Small intestine (tissue), 7 donors: Measurements from ENCODE around the gene GOLIM4. TPM values are rescaled to one million over a fixed set of nuclear protein-coding genes. Genes with fewer than 3 reads are reported as not detected.
A peak's percentile ranks its signal among the peaks of the same experiment; 100 is the strongest.

Experiments used
- DNase-seq, 2 donors: peaks; one replicate each; pipeline versions ENCODE4 v3.0.0 to v3.0.0-alpha.2; 2013
- FAIRE-seq: peaks from 2 replicates; lab custom pipeline; 2012; peaks lifted over from hg19 to GRCh38; lab: Jason Lieb, UNC
- H3K27ac ChIP-seq, 3 donors: one replicate each; pipeline ENCODE4 v1.5.1; 2013; ENCODE audit warnings: low read length in 2 of 3, mild to moderate bottlenecking in 2 of 3, control low read depth in 1 of 3, inconsistent platforms in 1 of 3, low read depth in 1 of 3, moderate library complexity in 1 of 3
- H3K27me3 ChIP-seq, 3 donors: one replicate each; pipeline ENCODE4 v1.6.1; 2013; ENCODE audit warnings: low read length in 3 of 3, inconsistent platforms in 1 of 3; ENCODE audit not compliant: control insufficient read depth in 3 of 3, insufficient read depth in 3 of 3
- H3K36me3 ChIP-seq, 3 donors: one replicate each; pipeline ENCODE4 v1.6.1; 2013; ENCODE audit warnings: low read length in 3 of 3, inconsistent platforms in 1 of 3, low read depth in 1 of 3, mild to moderate bottlenecking in 1 of 3, moderate library complexity in 1 of 3; ENCODE audit not compliant: control insufficient read depth in 3 of 3, insufficient read depth in 2 of 3
- H3K4me1 ChIP-seq, 3 donors: one replicate each; pipeline ENCODE4 v1.6.1; 2013; ENCODE audit warnings: low read length in 2 of 3, inconsistent platforms in 1 of 3, low read depth in 1 of 3, mild to moderate bottlenecking in 1 of 3, moderate library complexity in 1 of 3; ENCODE audit not compliant: control insufficient read depth in 3 of 3, insufficient read depth in 2 of 3
- H3K4me3 ChIP-seq, 3 donors: one replicate each; pipeline ENCODE4 v1.5.1; 2013; ENCODE audit warnings: low read length in 3 of 3, control low read depth in 1 of 3, inconsistent platforms in 1 of 3, low read depth in 1 of 3, mild to moderate bottlenecking in 1 of 3, moderate library complexity in 1 of 3
- H3K9me3 ChIP-seq, 2 donors: one replicate each; pipeline ENCODE4 v1.6.1; 2013; ENCODE audit warnings: low read depth in 1 of 2, low read length in 1 of 2; ENCODE audit not compliant: control insufficient read depth in 2 of 2, insufficient read depth in 1 of 2
- WGBS, 3 donors: extraction: QIAGEN DNeasy Blood & Tissue Kit; methylation state at CpG; one replicate each; pipeline ENCODE4 v1.1.7; 2013; 5-methylcytosine and 5-hydroxymethylcytosine counted together
- polyA plus RNA-seq, 4 donors: library from polyadenylated mRNA; stranded (reverse) in 3 of 4; unstranded in 1 of 4; fragments of 200-250 nt in 3 of 4; fragments of 120-200 nt in 1 of 4; gene quantifications; one replicate each; pipeline versions ENCODE4 v1.2.1 to v1.2.3, GENCODE V29; 2013
- donor health status: healthy with polysubstance abuse.
- donor health status: control.
- donor health status: control.
- donor health status: Bipolar disorder and iron deficiency.
- donor health status: healthy.

GOLIM4 gene
- polyA plus RNA-seq, 4 donors = 23.2 to 130 (median 45.9) TPM

DNA sequence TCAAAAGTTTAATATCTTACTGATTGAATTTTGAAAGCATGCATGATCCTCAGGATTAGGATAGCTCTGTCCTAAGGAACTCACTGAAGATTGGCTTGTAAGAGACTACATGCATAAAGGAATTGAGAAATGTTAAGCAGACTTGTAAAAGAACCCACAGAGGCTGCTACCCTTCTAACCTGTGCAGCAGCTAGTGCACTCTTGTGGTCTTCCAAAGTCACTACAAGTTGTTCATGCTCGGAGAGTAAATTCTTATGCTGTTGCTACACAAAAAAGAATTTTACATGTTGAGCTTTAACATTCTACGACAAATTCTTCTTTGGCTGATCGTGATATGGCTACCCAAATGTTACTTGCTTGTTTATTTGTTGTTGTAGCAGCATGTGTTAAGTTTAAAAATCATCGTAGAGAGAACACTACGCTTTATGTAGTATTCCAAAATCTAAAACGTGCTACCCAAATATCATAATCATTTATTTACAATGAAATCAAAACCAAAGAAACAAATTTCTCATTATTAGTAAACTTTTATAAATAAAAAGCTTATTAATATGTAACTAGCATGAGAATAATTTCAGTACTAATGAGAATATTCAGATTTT lies 55.0 kb downstream of the GOLIM4 start:
- 74 to 80% (median 80%) methylated on average over 6 of the region's 6 CpGs for WGBS, 3 donors
- Histone ChIP-seq H3K4me3 (no peak overlapping the region), H3K27ac (no peak overlapping the region), H3K9me3 (peaks cover 0 to 3% of the 10 kb centered on the region in 2 donors), H3K36me3 (peaks cover 4 to 24% (median 6%) of the 10 kb centered on the region in 3 donors), H3K27me3 (no peaks in the 10 kb centered on the region), H3K4me1 (no peaks in the 10 kb centered on the region)
- FAIRE-seq (no peak), DNase-seq (peak; percentile 40 to 50)

DNA sequence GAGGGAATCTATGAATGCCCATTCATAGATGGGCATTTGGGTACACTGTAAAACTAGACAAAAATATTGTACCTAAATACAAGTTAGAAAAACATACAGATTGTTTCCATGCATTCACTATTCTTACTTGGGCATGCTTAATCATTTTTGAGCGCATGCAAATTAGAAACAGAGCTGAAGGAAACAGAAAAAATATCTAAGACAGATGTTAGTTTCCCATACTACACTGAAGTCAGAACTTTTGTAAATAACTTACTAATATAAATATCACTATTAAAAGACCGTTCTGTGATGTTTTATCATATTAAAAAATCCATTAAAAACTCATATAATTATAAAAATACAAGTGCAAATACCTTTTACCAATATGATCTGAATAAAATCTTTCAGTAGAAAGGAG lies 58.7 kb downstream of the GOLIM4 start:
- Histone ChIP-seq H3K27ac (no peak overlapping the region), H3K9me3 (peaks cover 0 to 3% of the 10 kb centered on the region in 2 donors), H3K27me3 (no peaks in the 10 kb centered on the region), H3K4me3 (no peak overlapping the region), H3K4me1 (no peaks in the 10 kb centered on the region), H3K36me3 (peaks cover 4 to 18% (median 11%) of the 10 kb centered on the region in 3 donors)
- FAIRE-seq (no peak), DNase-seq (no peak)
- 89 to 99% (median 89%) methylated on average over 2 of the region's 2 CpGs for WGBS, 3 donors

DNA sequence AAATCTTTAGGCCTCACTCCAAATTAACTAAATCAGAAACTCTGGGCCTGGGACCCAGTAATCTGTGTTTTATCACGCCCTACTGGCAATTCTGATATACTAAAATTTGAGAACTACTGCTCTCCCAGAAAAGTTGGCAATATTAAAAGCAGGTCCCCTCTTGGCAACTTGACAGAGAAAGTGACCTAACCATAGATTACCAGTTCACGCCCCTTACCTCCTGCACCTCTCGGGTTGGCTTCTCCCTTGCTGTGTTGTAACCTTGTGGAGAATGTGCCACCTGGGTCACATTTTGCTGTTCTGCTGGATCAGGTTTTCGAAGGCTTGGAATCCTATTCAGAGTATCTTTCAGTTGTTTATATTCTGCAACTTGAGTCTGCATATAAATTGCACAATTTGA lies 59.1 kb downstream of the GOLIM4 start:
- WGBS, 3 donors = 81 to 92% (median 87%) methylated on average over 4 of the region's 4 CpGs
- Histone ChIP-seq H3K36me3 (peaks cover 4 to 17% (median 14%) of the 10 kb centered on the region in 3 donors), H3K4me3 (no peak overlapping the region), H3K9me3 (peaks cover 0 to 3% of the 10 kb centered on the region in 2 donors), H3K27ac (no peak overlapping the region), H3K4me1 (no peaks in the 10 kb centered on the region), H3K27me3 (no peaks in the 10 kb centered on the region)
- FAIRE-seq (no peak), DNase-seq (no peak)

DNA sequence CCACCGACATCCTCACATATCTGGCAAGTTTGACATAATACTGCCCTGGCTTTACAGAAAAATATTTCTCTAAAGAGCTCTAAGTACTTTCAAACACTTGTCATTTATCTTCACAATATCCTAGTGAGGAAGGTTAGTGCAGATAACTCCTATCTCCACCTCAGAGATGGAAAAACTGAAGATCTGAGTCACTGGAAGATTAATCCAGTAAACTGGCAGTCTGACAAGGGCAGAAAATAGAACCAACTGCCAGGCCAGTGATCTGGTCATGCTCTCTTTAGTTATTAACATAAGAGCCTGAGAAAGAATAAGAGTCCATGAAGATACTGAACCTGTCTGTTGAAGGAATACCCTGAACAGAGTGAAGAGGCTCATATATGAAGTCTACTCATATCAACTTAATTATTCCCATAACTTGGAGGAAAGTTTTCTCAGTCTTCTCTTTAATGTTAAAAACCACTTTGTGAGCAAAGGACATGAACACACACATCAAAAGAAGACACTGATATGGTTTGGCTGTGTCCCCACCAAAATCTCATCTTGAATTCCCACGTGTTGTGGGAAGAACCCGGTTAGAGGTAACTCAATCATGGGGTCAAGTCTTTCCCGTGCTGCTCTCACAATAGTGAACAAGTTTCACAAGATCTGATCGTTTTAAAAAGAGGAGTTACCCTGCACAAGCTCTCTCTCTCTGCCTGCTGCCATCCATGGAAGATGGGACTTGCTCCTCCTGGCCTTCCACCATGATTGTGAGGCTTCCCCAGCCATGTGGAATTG lies 61.4 kb downstream of the GOLIM4 start:
- no peaks in the 10 kb centered on the region for H3K27me3 ChIP-seq
- DNase-seq (no peak), FAIRE-seq (no peak)
- peaks cover 4 to 21% (median 17%) of the 10 kb centered on the region in 3 donors for H3K36me3 ChIP-seq
- no peak overlapping the region for H3K27ac ChIP-seq
- H3K9me3 ChIP-seq = peaks cover 0 to 3% of the 10 kb centered on the region in 2 donors
- no peak overlapping the region for H3K4me3 ChIP-seq
- no peaks in the 10 kb centered on the region for H3K4me1 ChIP-seq
- WGBS, 3 donors = 84 to 91% (median 85%) methylated on average over 5 of the region's 5 CpGs

DNA sequence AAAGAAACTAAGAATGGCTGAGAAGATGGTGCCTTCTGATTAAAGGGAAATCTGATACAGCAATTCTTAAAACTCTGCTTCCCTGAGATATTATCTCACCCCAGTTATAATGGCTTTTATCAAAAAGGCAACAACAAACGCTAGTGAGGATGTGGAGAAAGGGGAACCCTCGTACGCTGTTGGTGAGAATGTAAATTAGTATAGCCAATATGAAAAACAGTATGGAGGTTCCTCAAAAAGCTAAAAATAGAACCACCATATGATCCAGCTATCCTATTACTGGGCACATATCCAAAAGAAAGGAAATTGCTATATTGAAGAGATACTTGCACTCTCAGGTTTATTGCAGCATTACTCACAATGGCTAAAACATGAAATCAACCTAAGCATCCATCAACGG lies 65.1 kb downstream of the GOLIM4 start:
- Histone ChIP-seq H3K4me1 (no peaks in the 10 kb centered on the region), H3K36me3 (peaks cover 5 to 24% (median 12%) of the 10 kb centered on the region in 3 donors)
- no peak for DNase-seq

DNA sequence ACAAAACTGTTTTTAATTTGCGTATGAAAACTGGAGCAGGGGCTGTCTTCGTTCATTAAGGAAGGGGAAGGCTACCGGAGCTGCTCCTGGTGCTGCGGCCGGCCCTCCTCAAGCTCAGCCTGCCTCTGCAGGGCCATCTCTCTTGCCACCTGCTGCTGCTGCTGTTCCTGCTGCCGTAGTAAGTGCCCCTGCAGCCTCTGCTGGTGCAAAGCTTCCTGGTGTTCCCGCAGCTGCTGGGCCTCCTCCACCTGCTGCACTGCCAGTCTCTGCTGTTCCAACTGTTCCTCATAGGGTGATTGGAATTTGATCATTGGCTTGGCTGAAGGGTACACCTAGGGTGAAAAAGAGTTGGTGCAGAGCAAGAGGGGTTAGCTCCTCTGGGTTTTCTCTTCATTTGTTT lies 66.0 kb downstream of the GOLIM4 start:
- 89 to 94% (median 90%) methylated on average over 7 of the region's 7 CpGs for WGBS, 3 donors
- no peaks in the 10 kb centered on the region for H3K27me3 ChIP-seq
- no peaks in the 10 kb centered on the region for H3K9me3 ChIP-seq
- FAIRE-seq (no peak), DNase-seq (no peak)
- no peaks in the 10 kb centered on the region for H3K4me1 ChIP-seq
- no peak overlapping the region for H3K4me3 ChIP-seq
- peaks cover 5 to 24% (median 12%) of the 10 kb centered on the region in 3 donors for H3K36me3 ChIP-seq
- H3K27ac ChIP-seq = no peak overlapping the region

More for the DNA sequence above, 65.1 kb downstream of the GOLIM4 start:
- Histone ChIP-seq H3K4me3 (no peak overlapping the region), H3K9me3 (no peaks in the 10 kb centered on the region), H3K27me3 (no peaks in the 10 kb centered on the region), H3K27ac (no peak overlapping the region)
- no peak for FAIRE-seq
- 75 to 87% (median 84%) methylated on average over 4 of the region's 4 CpGs for WGBS, 3 donors

DNA sequence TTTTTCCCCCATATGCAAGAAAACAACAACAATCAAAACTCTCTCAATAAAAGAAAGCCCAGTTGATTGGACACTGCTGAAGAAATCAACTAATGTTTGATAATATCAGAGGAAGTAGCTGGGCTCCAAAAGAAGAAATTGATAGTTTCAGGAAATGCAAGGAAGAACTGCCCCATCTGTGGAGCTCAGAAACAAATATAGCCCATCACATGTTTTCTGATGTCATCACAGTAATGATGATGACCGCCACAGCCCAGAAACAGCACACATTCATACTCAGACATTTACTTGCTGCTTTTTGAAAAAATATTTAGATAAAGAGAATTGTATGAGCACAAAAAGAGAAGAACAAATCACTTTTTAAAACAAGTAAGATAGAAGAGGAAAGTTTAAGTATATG lies 67.6 kb downstream of the GOLIM4 start:
- DNase-seq = no peak
- no peaks in the 10 kb centered on the region for H3K27me3 ChIP-seq
- no peaks in the 10 kb centered on the region for H3K9me3 ChIP-seq
- no peak for FAIRE-seq
- no peak overlapping the region for H3K27ac ChIP-seq
- no peak overlapping the region for H3K4me3 ChIP-seq
- no peaks in the 10 kb centered on the region for H3K4me1 ChIP-seq
- H3K36me3 ChIP-seq = peaks cover 5 to 33% (median 12%) of the 10 kb centered on the region in 3 donors
- WGBS, 3 donors = 96 to 100% (median 96%) methylated on average over 1 of the region's 1 CpG

DNA sequence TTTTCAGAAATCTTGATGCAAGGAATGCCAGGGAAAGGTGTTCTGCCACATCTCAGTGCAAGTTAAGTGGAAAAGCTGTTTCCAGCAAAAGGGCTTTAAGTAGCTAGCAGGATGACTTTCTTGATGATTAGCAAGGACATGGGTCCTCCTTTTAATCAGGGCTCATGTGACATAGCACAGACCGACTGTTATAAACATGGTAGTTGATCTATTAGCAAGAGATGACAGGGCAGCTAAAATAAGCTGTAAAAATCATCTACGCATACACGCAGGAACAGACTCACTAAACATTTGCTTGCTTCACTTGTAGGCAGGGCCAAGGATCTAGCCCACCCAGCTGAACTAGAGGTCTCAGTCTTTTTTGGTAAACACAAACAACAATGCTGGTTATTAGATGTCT lies 69.0 kb downstream of the GOLIM4 start:
- H3K4me3 ChIP-seq = no peak overlapping the region
- H3K27me3 ChIP-seq = no peaks in the 10 kb centered on the region
- H3K36me3 ChIP-seq = peaks cover 5 to 36% (median 15%) of the 10 kb centered on the region in 3 donors
- no peak overlapping the region for H3K27ac ChIP-seq
- H3K9me3 ChIP-seq = no peaks in the 10 kb centered on the region
- DNase-seq (no peak), FAIRE-seq (no peak)
- 89 to 96% (median 91%) methylated on average over 3 of the region's 3 CpGs for WGBS, 3 donors
- H3K4me1 ChIP-seq = no peaks in the 10 kb centered on the region
